DND-41 (cell line): ENCODE data around the gene NR2F1-AS1.

Source experiments
- CTCF ChIP-seq: IDR thresholded peaks from 2 replicates; pipeline ENCODE4 v1.5.1; 2012; ENCODE audit warnings: borderline replicate concordance, low read length, moderate library complexity, mild to moderate bottlenecking; ENCODE audit not compliant: poor library complexity, severe bottlenecking; ENCODE audit errors: extremely low read depth
- EZH2 ChIP-seq: IDR thresholded peaks from 3 replicates; pipeline ENCODE4 v1.6.1; 2012; ENCODE audit warnings: borderline replicate concordance, low read depth, mild to moderate bottlenecking, moderate library complexity, low read length, inconsistent platforms; ENCODE audit not compliant: severe bottlenecking

GRCh38 chr5:93620487-93621326, 39.7 kb upstream of the NR2F1-AS1 start:
- no peak for TF ChIP-seq CTCF
- TF ChIP-seq EZH2 = no peak
